Endothelial cell of umbilical vein (primary cell): ENCODE data around the gene IGFBP2. TPM values are rescaled to one million over a fixed set of nuclear protein-coding genes. Genes with fewer than 3 reads are reported as not detected.

Source experiments
- BruUV-seq: library from RNA; stranded (reverse); fragments of 400-500 nt; replicated peaks from 2 replicates; lab custom pipeline; 2021; lab: Mats Ljungman, UMichigan
- CTCF ChIA-PET: fragments of 300-600, 350-600 bp; sonication (Branson Sonifier 250); formaldehyde crosslinking; loops from one replicate; lab custom pipeline; 2021; ENCODE audit warnings: antibody characterized with exemption, inconsistent platforms; lab: Charles Lee
- POLR2A ChIA-PET: fragments of 300-600, 350-600 bp; sonication (Branson Sonifier 250); formaldehyde crosslinking; loops from one replicate; lab custom pipeline; 2021; ENCODE audit warnings: antibody characterized with exemption, inconsistent platforms; lab: Charles Lee
- DNase-seq: peaks from one replicate; pipeline ENCODE4 v3.0.0-alpha.2; 2011; ENCODE audit warnings: low read depth, low spot score
- FAIRE-seq: peaks from 2 replicates; lab custom pipeline; 2011; peaks lifted over from hg19 to GRCh38; lab: Jason Lieb, UNC
- H2AFZ ChIP-seq: 2 replicates; pipeline ENCODE4 v1.6.0; 2012; ENCODE audit warnings: low read depth, low read length, control low read depth, inconsistent platforms
- H3K27ac ChIP-seq: 2 replicates; pipeline ENCODE4 v1.5.1; 2011; ENCODE audit warnings: low read depth, mild to moderate bottlenecking, control low read depth, low read length, moderate library complexity; ENCODE audit not compliant: insufficient read depth
- H3K27me3 ChIP-seq, 2 experiments: 2 replicates each; pipeline versions ENCODE4 v1.6.0 to v1.6.1; 2011; ENCODE audit warnings: low read length in 2 of 2, mixed read lengths in 1 of 2; ENCODE audit not compliant: control insufficient read depth in 2 of 2, insufficient read depth in 2 of 2
- H3K36me3 ChIP-seq, 2 experiments: 2 replicates in 1 of 2; 3 replicates in 1 of 2; pipeline ENCODE4 v1.5.1; 2011; ENCODE audit warnings: low read length in 2 of 2, mild to moderate bottlenecking in 1 of 2, moderate library complexity in 1 of 2; ENCODE audit not compliant: control insufficient read depth in 2 of 2, insufficient read depth in 2 of 2; ENCODE audit errors: extremely low read depth in 1 of 2
- H3K4me1 ChIP-seq: 3 replicates; pipeline ENCODE4 v1.5.1; 2011; ENCODE audit warnings: mild to moderate bottlenecking, low read length; ENCODE audit not compliant: control insufficient read depth, insufficient read depth; ENCODE audit errors: extremely low read depth
- H3K4me2 ChIP-seq: 2 replicates; pipeline ENCODE4 v1.6.1; 2011; ENCODE audit warnings: low read length, control low read depth, mixed read lengths; ENCODE audit not compliant: insufficient read depth
- H3K4me3 ChIP-seq, 3 experiments: fragments of 200-600 bp in 1 of 3; sonication (generic), shearing (Covaris generic) in 1 of 3; replicated peaks in 1 of 3; 2 replicates each; pipeline ENCODE4 v1.5.1; 2011 to 2016; ENCODE audit warnings: control low read depth in 3 of 3, low read length in 3 of 3, mild to moderate bottlenecking in 2 of 3, inconsistent platforms in 1 of 3, low read depth in 1 of 3, moderate library complexity in 1 of 3; ENCODE audit not compliant: insufficient read depth in 1 of 3
- H3K79me2 ChIP-seq: 2 replicates; pipeline ENCODE4 v1.6.0; 2012; ENCODE audit warnings: low read length, inconsistent platforms; ENCODE audit not compliant: control insufficient read depth, insufficient read depth
- H3K9ac ChIP-seq: replicated peaks from 2 replicates; pipeline ENCODE3; 2011; ENCODE audit warnings: low read length, control low read depth; ENCODE audit not compliant: insufficient read depth; ENCODE audit errors: extremely low read depth
- H3K9me1 ChIP-seq: replicated peaks from 3 replicates; pipeline ENCODE4 v1.6.0; 2011; ENCODE audit warnings: mild to moderate bottlenecking, low read length; ENCODE audit not compliant: control insufficient read depth, insufficient read depth; ENCODE audit errors: extremely low read depth
- H3K9me3 ChIP-seq: replicated peaks from 2 replicates; pipeline ENCODE4 v1.5.1; 2012; ENCODE audit warnings: low read length, inconsistent platforms; ENCODE audit not compliant: control insufficient read depth, insufficient read depth
- H4K20me1 ChIP-seq: replicated peaks from 2 replicates; pipeline ENCODE3; 2011; ENCODE audit warnings: mild to moderate bottlenecking, low read length; ENCODE audit not compliant: control insufficient read depth, insufficient read depth; ENCODE audit errors: extremely low read depth
- EZH2 ChIP-seq: IDR thresholded peaks from 2 replicates; pipeline ENCODE4 v1.6.1; 2012; ENCODE audit warnings: borderline replicate concordance, low read depth, mild to moderate bottlenecking, moderate library complexity, low read length, inconsistent platforms; ENCODE audit not compliant: severe bottlenecking
- FOS ChIP-seq: IDR thresholded peaks from 2 replicates; pipeline ENCODE4 v1.6.1; 2011; ENCODE audit warnings: mild to moderate bottlenecking, low read length, moderate library complexity, borderline replicate concordance; ENCODE audit not compliant: insufficient read depth
- GATA2 ChIP-seq: IDR thresholded peaks from 2 replicates; pipeline ENCODE4 v1.7.0; 2011; ENCODE audit warnings: low read depth, mild to moderate bottlenecking, moderate library complexity, mixed read lengths, low read length; ENCODE audit not compliant: insufficient read length, insufficient read depth
- JUN ChIP-seq: IDR thresholded peaks from 2 replicates; pipeline ENCODE4 v1.6.1; 2011; ENCODE audit warnings: borderline replicate concordance, low read depth; ENCODE audit not compliant: insufficient read length, insufficient read depth
- MAX ChIP-seq: IDR thresholded peaks from 2 replicates; pipeline ENCODE4 v1.6.1; 2011; ENCODE audit not compliant: insufficient read depth, insufficient read length
- MYC ChIP-seq: IDR thresholded peaks from one replicate; pipeline ENCODE4 v1.6.1; 2011; ENCODE audit warnings: mild to moderate bottlenecking, low read depth, low read length
- POLR2A ChIP-seq: IDR thresholded peaks from 2 replicates; pipeline ENCODE4 v1.6.1; 2012; ENCODE audit warnings: low read depth, mild to moderate bottlenecking, control low read depth, low read length
- POLR2AphosphoS5 ChIP-seq: IDR thresholded peaks from 2 replicates; pipeline ENCODE4 v1.6.1; 2012; ENCODE audit warnings: low read depth, mild to moderate bottlenecking, control low read depth, low read length, moderate library complexity; ENCODE audit not compliant: insufficient read depth
- dilution Hi-C: fragments of 300-500 bp; cut with MboI; formaldehyde crosslinking; loops from one replicate; pipeline ENCODE4 v1.15.0; 2019; ENCODE audit warnings: low sequenced_read_pairs; ENCODE audit not compliant: extremely low pct_ligation_motif_present
- intact Hi-C: fragments of 100-400 bp; cut with micrococcal nuclease; formaldehyde crosslinking; loops from one replicate; pipeline ENCODE4 v1.10.0; 2022
- polyA plus RNA-seq, 4 experiments: library from polyadenylated mRNA; depleted of rRNA in 3 of 4; stranded (reverse) in 3 of 4; unstranded in 1 of 4; fragments of >200 nt; gene quantifications; 2 replicates each; pipeline versions ENCODE4 v1.2.1 to v1.2.3, GENCODE V29; 2011 to 2012; ENCODE audit warnings: missing spikeins in 1 of 4
- total RNA-seq: library from RNA; stranded (reverse); gene quantifications from 2 replicates; pipeline ENCODE4 v1.2.3, GENCODE V29; 2021
- TF ChIP-seq, protein P1 (sequence below), 2 donors: IDR thresholded peaks; 1 replicate in 1 of 2; 2 replicates in 1 of 2; pipeline ENCODE4 v1.5.1; 2011; ENCODE audit warnings: low read length in 2 of 2, mild to moderate bottlenecking in 2 of 2, moderate library complexity in 2 of 2, control low read depth in 1 of 2, inconsistent platforms in 1 of 2, low read depth in 1 of 2; ENCODE audit not compliant: insufficient read depth in 1 of 2; ENCODE audit errors: extremely low read depth in 1 of 2

IGFBP2 gene
- total and polyA plus RNA-seq, 2 donors (not counting 3 experiments of a cell fraction or from before 2014, with no cell fraction given) = 212 to 261 TPM

DNA sequence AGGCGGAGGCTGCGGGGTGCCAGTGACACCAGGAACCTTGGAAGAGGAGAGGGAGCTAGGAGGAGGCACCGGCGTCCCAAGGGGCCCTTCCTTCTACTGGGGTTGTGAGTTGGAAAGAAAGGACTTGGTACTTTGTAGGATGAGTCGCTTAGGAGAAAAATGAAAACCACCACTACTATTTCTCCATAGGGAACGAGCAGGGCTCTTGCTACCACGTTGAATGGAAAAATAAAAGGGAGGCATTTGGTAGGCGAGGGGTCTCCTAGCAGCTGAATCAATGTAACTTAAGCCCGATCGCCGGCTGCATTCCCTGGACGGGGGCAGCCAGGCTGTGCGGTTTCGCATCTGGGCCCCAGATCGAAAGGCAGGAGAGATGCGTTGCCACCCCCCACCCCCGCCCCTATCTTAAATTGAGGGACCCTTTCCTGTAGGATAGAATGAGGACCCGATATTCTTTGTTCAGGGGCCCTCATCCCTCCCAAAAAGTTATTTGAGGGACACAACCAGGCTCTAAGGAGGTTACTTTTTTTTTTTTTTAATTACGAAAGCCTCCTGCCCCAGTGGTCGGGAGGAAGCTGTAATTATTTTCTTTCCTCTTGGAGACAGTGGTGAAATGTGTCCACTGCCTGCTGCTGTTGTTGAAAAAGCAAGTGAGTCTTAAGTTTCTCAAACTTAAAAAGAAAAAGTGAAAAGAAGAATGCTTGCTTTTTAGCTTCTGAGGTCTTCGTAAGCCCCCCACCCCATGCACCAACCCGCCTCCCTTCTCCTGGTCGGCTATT lies 1.3 kb downstream of the IGFBP2 start:
- ChIA-PET POLR2A (no interaction called here), CTCF (interaction anchor here (1.1 to 3.3 kb wide), 4 partner anchors 19 to 118 kb away, joined by 3 to 20 read pairs (median 4); no protein-coding TSS in a partner anchor)
- dilution Hi-C loops = no loop called here
- peak overlapping the region; percentile 52 to 79 (median 59) for H3K4me3 ChIP-seq
- peak overlapping the region; percentile 57 for H3K9ac ChIP-seq
- H3K79me2 ChIP-seq = peaks cover 20% of the 10 kb centered on the region
- H3K27me3 ChIP-seq = peaks cover 6 to 9% of the 10 kb centered on the region in 2 experiments
- intact Hi-C loops = loop anchor here (1.0 to 10.0 kb wide), 4 partner anchors 99 to 520 kb away; no protein-coding TSS in a partner anchor
- TF ChIP-seq FOS = no peak
- TF ChIP-seq MAX = no peak
- no peak for TF ChIP-seq MYC
- TF ChIP-seq POLR2A = no peak
- no peak for TF ChIP-seq JUN
- no peak for TF ChIP-seq GATA2
- TF ChIP-seq, protein P1, sequence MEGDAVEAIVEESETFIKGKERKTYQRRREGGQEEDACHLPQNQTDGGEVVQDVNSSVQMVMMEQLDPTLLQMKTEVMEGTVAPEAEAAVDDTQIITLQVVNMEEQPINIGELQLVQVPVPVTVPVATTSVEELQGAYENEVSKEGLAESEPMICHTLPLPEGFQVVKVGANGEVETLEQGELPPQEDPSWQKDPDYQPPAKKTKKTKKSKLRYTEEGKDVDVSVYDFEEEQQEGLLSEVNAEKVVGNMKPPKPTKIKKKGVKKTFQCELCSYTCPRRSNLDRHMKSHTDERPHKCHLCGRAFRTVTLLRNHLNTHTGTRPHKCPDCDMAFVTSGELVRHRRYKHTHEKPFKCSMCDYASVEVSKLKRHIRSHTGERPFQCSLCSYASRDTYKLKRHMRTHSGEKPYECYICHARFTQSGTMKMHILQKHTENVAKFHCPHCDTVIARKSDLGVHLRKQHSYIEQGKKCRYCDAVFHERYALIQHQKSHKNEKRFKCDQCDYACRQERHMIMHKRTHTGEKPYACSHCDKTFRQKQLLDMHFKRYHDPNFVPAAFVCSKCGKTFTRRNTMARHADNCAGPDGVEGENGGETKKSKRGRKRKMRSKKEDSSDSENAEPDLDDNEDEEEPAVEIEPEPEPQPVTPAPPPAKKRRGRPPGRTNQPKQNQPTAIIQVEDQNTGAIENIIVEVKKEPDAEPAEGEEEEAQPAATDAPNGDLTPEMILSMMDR (IDR thresholded peaks at IDR 0.05; ENCODE audit: extremely low read depth in 1 of 2, insufficient read depth in 1 of 2, low read depth in 1 of 2, low read length in 2 of 2) = no peak
- TF ChIP-seq POLR2AphosphoS5 = no peak
- TF ChIP-seq EZH2 = no peak
- H4K20me1 ChIP-seq = no peaks in the 10 kb centered on the region
- DNase-seq (peak; percentile 29), FAIRE-seq (peak; percentile 28)
- H3K27ac ChIP-seq = peak overlapping the region; percentile 53
- peak overlapping the region; percentile 80 for H2AFZ ChIP-seq
- no peaks in the 10 kb centered on the region for H3K36me3 ChIP-seq
- H3K9me3 ChIP-seq = no peaks in the 10 kb centered on the region
- BruUV-seq = no TSS peak
- H3K4me1 ChIP-seq = peaks cover 30% of the 10 kb centered on the region
- peak overlapping the region; percentile 79 for H3K4me2 ChIP-seq
- H3K9me1 ChIP-seq = no peaks in the 10 kb centered on the region
